Body of pancreas (tissue), 4 donors: ENCODE measurements around the gene URB1.

Experiments
- CTCF ChIP-seq, 7 experiments: fragments of 450-650 bp in 4 of 7; fragments of 200-600 bp in 3 of 7; sonication (generic) in 3 of 7; IDR thresholded peaks; one replicate each; pipeline ENCODE4 v1.5.1; 2016 to 2019; ENCODE audit warnings: antibody characterized with exemption in 7 of 7
- POLR2A ChIP-seq, 3 donors: fragments of 450-650 bp; IDR thresholded peaks; one replicate each; pipeline ENCODE4 v1.6.1; 2016; ENCODE audit warnings: antibody characterized with exemption in 3 of 3, mild to moderate bottlenecking in 2 of 3

GRCh38 chr21:32320726-32321125 lies 72.1 kb downstream of the URB1 start:
- TF ChIP-seq CTCF (IDR thresholded peaks at IDR 0.05) (no peak), POLR2A (IDR thresholded peaks at IDR 0.05) (no peak)
